Activated naive CD4-positive, alpha-beta T cell treated with anti-CD3 and anti-CD28 coated beads, Interleukin-2, amount 10 ng/mL, durations not matched to agents 7 days and 5 days (primary cell): Measurements from ENCODE around the gene OR4D9.

Experiments used
- CTCF ChIA-PET: fragments of 350-600 bp; sonication (Branson Sonifier 250); formaldehyde crosslinking; loops from one replicate; lab custom pipeline; 2021; ENCODE audit warnings: antibody characterized with exemption; lab: Charles Lee
- DNase-seq: peaks from one replicate; pipeline ENCODE4 v3.0.0-alpha.2; 2020
- H3K27ac Mint-ChIP-seq: one replicate; pipeline ENCODE4 v1.8.0; 2021; ENCODE audit warnings: mild to moderate bottlenecking, moderate library complexity, mixed read lengths
- H3K27me3 Mint-ChIP-seq: one replicate; pipeline ENCODE4 v1.8.0; 2021; ENCODE audit warnings: mild to moderate bottlenecking, mixed read lengths
- H3K36me3 Mint-ChIP-seq: one replicate; pipeline ENCODE4 v1.8.0; 2021; ENCODE audit warnings: mixed read lengths
- H3K4me1 Mint-ChIP-seq: one replicate; pipeline ENCODE4 v1.8.0; 2021; ENCODE audit warnings: mixed read lengths
- H3K4me3 Mint-ChIP-seq: one replicate; pipeline ENCODE4 v1.8.0; 2021; ENCODE audit warnings: mild to moderate bottlenecking, moderate library complexity, mixed read lengths
- H3K9me3 Mint-ChIP-seq: one replicate; pipeline ENCODE4 v1.8.0; 2021; ENCODE audit warnings: mixed read lengths

Gene OR4D9

DNA sequence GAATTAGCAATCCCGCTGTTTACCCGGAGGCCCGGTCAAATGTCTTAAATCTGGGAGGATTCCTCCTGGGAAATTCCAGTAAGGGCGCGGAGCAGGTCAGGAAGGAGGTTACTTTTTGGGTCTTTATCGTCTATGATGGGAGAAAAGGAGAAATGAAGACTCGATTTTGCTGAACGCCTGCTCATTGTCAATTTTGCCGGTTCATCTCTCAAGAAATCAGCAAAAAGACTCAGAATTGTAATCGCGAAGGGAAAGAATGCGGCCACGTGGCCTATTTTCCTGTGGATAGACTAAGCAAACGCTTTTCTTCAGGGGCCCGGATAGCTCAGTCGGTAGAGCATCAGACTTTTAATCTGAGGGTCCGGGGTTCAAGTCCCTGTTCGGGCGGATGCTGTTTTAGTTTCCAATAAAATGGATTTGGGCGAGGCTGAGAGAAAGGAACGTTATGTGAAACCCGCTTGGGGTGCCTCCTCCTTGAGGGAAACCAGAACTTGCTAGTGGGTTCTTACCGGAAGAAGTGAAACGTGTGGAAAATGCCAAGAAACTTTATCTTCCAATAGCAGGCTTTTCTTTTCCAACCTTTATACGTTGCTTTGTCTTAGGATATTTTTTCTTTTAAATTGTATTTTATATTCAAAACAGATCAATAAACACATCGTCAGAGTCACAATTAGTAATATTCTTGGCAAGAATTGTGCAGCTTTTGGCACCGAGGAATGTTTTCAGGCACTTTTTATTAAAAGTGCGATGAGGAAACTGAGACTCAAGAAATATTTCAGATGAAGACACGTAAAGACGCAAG lies 45.0 kb downstream of the OR4D9 start:
- peaks cover 2% of the 10 kb centered on the region for H3K36me3 Mint-ChIP-seq
- H3K4me3 Mint-ChIP-seq = peak overlapping the region; percentile 53
- DNase-seq = peak; percentile 57
- peak overlapping the region; percentile 74 for H3K27ac Mint-ChIP-seq
- peaks cover 74% of the 10 kb centered on the region for H3K27me3 Mint-ChIP-seq
- CTCF ChIA-PET = interaction anchor here (1.3 kb wide), 1 partner anchor 10 kb away, joined by 5 read pairs; no protein-coding TSS in a partner anchor
- H3K4me1 Mint-ChIP-seq = peaks cover 58% of the 10 kb centered on the region
- no peaks in the 10 kb centered on the region for H3K9me3 Mint-ChIP-seq

- H3K27me3 Mint-ChIP-seq = peaks cover 73% of the 10 kb centered on the region
- peaks cover 57% of the 10 kb centered on the region for H3K4me1 Mint-ChIP-seq
- peak overlapping the region; percentile 75 for H3K27ac Mint-ChIP-seq
- no peak for DNase-seq
- CTCF ChIA-PET = interaction anchor here (1.3 kb wide), 1 partner anchor 9 kb away, joined by 5 read pairs; no protein-coding TSS in a partner anchor
- peaks cover 2% of the 10 kb centered on the region for H3K36me3 Mint-ChIP-seq
- no peaks in the 10 kb centered on the region for H3K9me3 Mint-ChIP-seq
- H3K4me3 Mint-ChIP-seq = peak overlapping the region; percentile 51
These were observed 45.6 kb downstream of the OR4D9 start for GRCh38 chr11:59556917-59557348.

- CTCF ChIA-PET = interaction anchor here (0.6 to 1.1 kb wide), 3 partner anchors 21 to 196 kb away, joined by 3 to 4 read pairs (median 4); no protein-coding TSS in a partner anchor
- peaks cover 62% of the 10 kb centered on the region for H3K27me3 Mint-ChIP-seq
- H3K36me3 Mint-ChIP-seq = peaks cover 2% of the 10 kb centered on the region
- no peak for DNase-seq
- H3K9me3 Mint-ChIP-seq = no peaks in the 10 kb centered on the region
- peak overlapping the region; percentile 60 for H3K27ac Mint-ChIP-seq
- H3K4me1 Mint-ChIP-seq = peaks cover 53% of the 10 kb centered on the region
- H3K4me3 Mint-ChIP-seq = peak overlapping the region; percentile 33
These were observed 46.9 kb downstream of the OR4D9 start for GRCh38 chr11:59558270-59558643.

GRCh38 chr11:59559886-59560285 lies 48.5 kb downstream of the OR4D9 start:
- Mint-ChIP-seq H3K4me1 (peaks cover 51% of the 10 kb centered on the region), H3K27me3 (peaks cover 45% of the 10 kb centered on the region), H3K36me3 (peaks cover 2% of the 10 kb centered on the region), H3K4me3 (peak overlapping the region; percentile 86), H3K9me3 (no peaks in the 10 kb centered on the region), H3K27ac (peak overlapping the region; percentile 90)
- no peak for DNase-seq
- CTCF ChIA-PET = interaction anchor here (1.1 kb wide), 1 partner anchor 424 kb away, joined by 3 read pairs; no protein-coding TSS in a partner anchor

DNA sequence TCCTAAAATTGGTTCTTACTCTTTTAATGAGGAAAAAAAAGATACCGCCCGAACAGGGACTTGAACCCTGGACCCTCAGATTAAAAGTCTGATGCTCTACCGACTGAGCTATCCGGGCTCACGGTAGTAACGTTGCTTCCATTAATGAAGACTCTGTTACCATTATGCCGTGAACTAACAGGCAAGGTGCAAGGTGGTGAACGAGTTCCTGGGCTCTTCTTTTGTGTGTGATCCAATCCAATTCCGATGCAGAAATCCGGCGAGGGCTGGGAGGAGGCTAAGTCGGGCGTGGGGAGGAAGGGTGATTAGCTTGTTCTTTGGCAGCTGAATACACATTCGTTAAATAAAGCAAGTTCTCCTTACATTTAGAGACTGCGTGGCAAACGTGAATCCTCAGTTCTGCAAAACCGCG lies 49.0 kb downstream of the OR4D9 start:
- Mint-ChIP-seq H3K4me1 (peaks cover 50% of the 10 kb centered on the region), H3K9me3 (no peaks in the 10 kb centered on the region), H3K36me3 (peaks cover 2% of the 10 kb centered on the region), H3K4me3 (peak overlapping the region; percentile 86), H3K27ac (peak overlapping the region; percentile 90), H3K27me3 (peaks cover 45% of the 10 kb centered on the region)
- peak; percentile 77 for DNase-seq
- CTCF ChIA-PET = interaction anchor here (1.0 to 1.1 kb wide), 3 partner anchors 11 to 424 kb away, joined by 3 to 4 read pairs (median 3); partner anchors contain the start of gene OSBP

GRCh38 chr11:59560702-59561473 lies 49.5 kb downstream of the OR4D9 start:
- CTCF ChIA-PET = interaction anchor here (1.0 to 1.1 kb wide), 3 partner anchors 11 to 425 kb away, joined by 3 to 4 read pairs (median 3); partner anchors contain the start of gene OSBP
- Mint-ChIP-seq H3K4me3 (peak overlapping the region; percentile 86), H3K27me3 (peaks cover 41% of the 10 kb centered on the region), H3K4me1 (peaks cover 49% of the 10 kb centered on the region), H3K27ac (peak overlapping the region; percentile 90), H3K36me3 (peaks cover 2% of the 10 kb centered on the region), H3K9me3 (no peaks in the 10 kb centered on the region)
- DNase-seq = peak; percentile 85

DNA sequence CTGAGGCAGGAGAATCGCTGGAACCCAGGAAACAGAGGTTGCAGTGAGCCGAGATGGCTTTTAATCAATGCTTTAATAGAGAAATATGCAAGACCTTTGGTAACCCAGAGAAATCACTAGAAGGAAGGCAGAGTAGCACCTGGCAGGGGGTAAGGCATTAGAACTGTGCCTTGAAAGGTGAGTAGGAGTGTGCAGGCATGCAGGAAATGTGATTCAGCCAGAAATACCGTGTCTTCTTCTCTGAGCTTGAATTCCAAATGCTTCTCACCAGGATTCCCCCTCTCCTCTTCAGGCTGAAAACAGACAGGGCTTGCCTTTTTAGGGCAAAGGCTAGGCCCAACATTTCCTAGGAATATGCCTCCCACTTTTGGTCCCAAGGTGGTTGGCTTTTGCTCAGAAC lies 51.0 kb downstream of the OR4D9 start:
- H3K4me1 Mint-ChIP-seq = peaks cover 42% of the 10 kb centered on the region
- CTCF ChIA-PET = no interaction called here
- peaks cover 2% of the 10 kb centered on the region for H3K36me3 Mint-ChIP-seq
- DNase-seq = no peak
- peaks cover 33% of the 10 kb centered on the region for H3K27me3 Mint-ChIP-seq
- no peaks in the 10 kb centered on the region for H3K9me3 Mint-ChIP-seq
- no peak overlapping the region for H3K27ac Mint-ChIP-seq
- no peak overlapping the region for H3K4me3 Mint-ChIP-seq
